GM19351 (cell line): ENCODE data around the gene TNFRSF21.
"Not testable (repeated sequence)": the region's sequence is repeated elsewhere in the genome, so short reads cannot be mapped to it uniquely, and the experiment has no call there.

Source experiments
- ATAC-seq: cut with Tn5 transposase; IDR thresholded peaks from one replicate; pipeline ENCODE4 v1.9.1; 2021; ENCODE audit warnings: mild to moderate bottlenecking, moderate library complexity; ENCODE audit not compliant: unreplicated experiment

Gene TNFRSF21

GRCh38 chr6:47290124-47290834, 19.4 kb downstream of the TNFRSF21 start:
- no peak for ATAC-seq

GRCh38 chr6:47288267-47289090, 21.2 kb downstream of the TNFRSF21 start:
- ATAC-seq: no peak

- ATAC-seq: no peak
Measured at GRCh38 chr6:47286301-47286700, 23.4 kb downstream of the TNFRSF21 start.

GRCh38 chr6:47283993-47284392, 25.7 kb downstream of the TNFRSF21 start:
- ATAC-seq: no peak

DNA sequence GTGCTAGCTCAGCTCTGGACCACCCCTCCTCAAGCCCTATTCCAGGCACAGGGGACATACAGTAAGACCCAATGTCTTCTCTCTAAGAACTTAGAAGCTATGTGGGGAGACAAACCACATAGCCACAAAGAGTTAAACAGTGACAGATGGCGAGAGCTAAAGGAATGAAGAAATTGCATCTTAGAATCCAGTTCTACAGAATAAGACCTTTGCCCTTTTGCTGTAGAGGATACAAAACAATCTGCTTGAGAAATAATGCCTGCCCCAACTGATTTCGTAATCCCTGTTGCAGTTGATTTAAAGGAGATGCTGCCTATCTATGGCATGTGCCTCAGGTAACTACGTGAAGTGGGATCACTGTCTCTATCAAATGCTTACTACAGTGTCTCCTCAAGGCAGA, 31.2 kb downstream of the TNFRSF21 start:
- ATAC-seq: no peak

DNA sequence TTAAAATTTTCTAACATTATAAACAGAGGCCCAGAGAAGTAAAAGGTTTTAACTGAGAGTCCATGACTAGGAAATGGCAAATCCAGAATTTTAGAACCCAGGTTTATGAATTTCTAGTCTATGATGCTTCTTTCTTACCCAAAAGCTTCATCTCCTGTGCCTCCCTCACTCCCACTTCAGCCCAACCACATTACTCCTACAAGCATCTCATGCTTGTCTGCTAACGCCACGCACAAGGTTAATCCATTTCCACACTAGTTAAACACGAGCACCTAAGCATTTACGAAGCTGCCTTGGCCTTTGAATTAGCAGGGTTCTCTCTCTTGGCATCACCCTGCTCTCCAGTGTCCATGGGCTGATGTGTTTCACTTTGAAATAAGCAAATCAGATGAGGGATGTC, 32.0 kb downstream of the TNFRSF21 start:
- ATAC-seq: no peak

- ATAC-seq: no peak
Measured at GRCh38 chr6:47276377-47276776, 33.3 kb downstream of the TNFRSF21 start.

GRCh38 chr6:47275640-47276039, 34.1 kb downstream of the TNFRSF21 start:
- no peak for ATAC-seq

GRCh38 chr6:47275132-47275531, 34.6 kb downstream of the TNFRSF21 start:
- ATAC-seq: not testable (repeated sequence)

- no peak for ATAC-seq
Measured at GRCh38 chr6:47268572-47269187, 41.0 kb downstream of the TNFRSF21 start.

- ATAC-seq: no peak
Measured at GRCh38 chr6:47267301-47267700, 42.4 kb downstream of the TNFRSF21 start.

DNA sequence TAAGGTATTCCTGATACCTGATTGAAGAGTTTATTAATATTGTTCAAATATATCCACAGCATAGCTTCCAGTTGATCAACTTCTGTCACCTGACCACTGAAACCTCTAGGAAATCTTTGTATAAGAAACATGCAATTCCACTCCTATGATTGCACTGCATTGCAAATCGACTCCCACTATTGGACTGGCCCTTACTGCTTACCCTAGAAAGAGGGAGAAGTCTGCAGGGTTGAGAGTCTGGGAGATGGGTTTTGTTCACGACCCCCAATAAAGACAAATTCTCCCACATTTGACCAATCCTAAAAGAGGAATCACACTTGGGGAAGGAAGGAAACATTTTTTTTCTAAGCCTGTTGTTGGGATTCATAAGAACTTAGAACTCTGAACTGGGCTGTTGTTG, 43.7 kb downstream of the TNFRSF21 start:
- no peak for ATAC-seq

DNA sequence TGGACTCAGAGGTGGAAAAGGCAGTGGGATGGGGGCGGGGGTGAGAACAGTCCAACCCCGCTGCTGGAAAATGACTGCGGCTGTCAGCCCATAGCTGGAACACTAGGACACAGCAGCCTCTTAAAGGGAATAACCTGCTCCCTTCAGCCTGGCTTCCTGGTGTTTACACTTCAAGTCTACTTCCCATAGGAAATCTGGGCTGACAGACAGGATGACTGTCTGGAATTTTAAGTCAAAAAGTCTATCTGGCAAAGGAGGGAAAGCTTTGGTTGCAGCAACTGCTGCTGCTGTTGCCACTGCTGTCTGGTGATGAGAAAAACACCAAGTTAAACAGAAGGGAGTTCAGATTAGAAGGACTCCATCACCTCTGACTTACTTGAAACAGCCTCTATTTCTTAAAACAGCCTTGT, 44.9 kb downstream of the TNFRSF21 start:
- ATAC-seq: no peak

GRCh38 chr6:47263268-47263667, 46.4 kb downstream of the TNFRSF21 start:
- no peak for ATAC-seq

DNA sequence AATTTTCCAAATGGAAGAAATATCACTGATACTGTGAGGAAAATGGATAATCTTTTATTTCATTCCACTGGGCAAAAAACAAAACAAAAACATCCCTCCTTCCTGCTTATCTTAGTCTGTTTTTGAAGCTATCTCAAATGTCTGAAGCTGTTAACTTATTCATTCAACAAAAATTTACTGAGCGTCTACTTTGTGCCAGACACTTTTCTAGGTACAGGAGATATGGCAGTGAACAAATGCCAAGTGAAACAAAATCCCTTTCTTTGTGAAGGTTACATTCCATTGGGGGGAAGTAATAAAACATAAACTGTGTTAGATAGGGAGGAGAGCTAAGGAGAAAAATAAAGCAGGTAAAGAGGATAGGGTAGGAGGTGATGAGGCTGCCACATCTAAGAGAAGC, 47.5 kb downstream of the TNFRSF21 start:
- ATAC-seq: no peak

DNA sequence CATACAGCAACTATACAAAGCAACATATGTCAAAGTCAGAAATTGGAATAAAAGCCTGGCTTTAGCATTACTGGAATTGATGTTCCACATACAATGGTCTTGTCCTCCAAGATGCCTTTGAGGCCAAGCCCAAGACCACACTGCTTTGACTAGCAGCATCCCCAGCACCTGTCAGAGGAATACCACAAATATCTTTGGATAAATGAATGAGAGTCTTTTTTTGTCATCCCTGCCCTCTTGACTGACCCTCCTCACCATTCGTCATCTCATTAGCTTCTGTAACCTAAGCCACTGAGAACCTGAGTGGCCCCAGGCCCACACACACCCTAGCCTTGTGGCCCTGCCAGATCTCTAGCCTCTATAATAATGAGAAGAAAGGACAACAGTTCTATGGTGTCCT, 48.5 kb downstream of the TNFRSF21 start:
- no peak for ATAC-seq

DNA sequence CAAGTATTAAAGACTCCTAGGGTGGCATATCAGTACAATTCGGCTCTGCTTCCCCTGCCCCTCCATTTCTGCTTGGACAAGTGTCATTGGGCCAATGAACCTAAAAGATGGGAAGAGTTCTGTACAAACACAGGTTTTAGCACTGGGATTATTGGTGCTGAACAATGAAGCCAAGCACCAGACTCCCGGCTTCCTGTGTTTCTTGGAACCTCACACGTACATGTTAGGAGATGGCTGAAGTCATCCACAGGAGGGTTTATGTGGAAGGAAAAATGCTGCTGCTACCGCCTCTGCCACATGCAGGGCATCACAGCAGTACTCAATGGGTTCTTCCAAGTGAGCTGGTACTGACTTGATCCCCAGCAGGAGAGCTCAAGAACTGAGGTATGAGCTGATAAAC, 49.7 kb downstream of the TNFRSF21 start:
- ATAC-seq: no peak

DNA sequence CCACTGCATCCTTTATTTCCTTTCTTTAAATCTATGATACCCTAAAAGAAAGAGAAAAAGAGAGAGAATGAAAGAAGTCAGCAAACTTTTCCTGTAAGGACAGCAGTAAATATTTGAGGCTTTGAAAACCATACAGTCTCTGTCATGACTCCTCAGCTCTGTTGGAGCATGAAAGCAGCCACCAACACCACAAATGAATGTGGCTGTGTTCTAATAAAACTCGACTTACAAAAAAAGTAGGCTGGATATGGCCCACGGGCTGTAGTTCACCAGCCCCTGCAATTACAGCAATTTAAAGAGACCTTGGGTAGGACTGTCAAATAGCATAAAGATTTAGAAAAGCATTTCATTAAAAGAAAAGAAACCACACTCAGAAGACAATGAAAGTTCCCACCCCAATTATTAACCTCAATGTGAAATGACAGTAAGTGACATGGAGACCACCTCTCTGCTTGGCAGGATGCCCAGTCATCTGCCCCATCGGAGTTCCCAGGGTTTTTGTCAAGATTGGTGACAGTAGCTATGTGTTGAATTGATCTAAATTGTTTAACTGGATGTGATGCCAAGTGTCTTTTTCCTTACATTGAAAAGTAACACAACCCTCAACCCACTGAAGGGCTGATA, 50.9 kb downstream of the TNFRSF21 start:
- no peak for ATAC-seq

DNA sequence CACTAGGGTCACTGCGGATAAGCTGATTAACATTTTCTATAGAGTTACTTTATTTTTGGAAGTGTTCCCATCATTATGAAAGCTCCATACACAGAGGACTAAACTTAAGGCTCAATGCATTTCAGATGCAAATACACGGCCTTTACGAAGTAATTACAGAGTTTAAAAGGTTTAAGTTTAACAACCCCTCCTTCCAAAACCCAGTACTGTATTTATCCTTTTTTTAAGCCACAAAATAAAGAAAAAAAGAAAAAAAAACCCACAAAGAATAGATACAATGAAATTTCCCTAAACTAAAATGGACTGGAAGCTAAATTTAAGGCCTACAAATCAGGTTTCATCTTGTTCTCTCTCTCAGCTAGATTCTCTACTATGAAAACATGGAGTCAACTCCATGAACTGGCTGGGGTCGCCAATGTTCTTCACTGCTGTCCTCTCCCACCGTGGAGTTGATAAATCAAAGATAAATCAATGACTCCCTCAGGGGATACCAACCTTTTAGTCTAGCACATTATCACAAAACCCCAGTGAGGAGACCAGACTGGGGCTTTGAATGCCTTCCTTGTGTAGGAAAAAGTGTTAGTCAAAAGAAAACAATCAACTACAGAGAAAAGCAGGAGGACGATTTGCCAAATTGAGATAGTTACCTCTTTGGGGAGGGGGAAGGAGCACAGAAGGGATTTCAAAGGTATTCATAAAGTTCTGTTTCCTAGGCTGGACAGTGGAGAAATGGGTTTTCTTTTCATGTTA, 52.5 kb downstream of the TNFRSF21 start:
- no peak for ATAC-seq

- no peak for ATAC-seq
Measured at GRCh38 chr6:47256361-47256760, 53.3 kb downstream of the TNFRSF21 start.

GRCh38 chr6:47254906-47255305, 54.8 kb downstream of the TNFRSF21 start:
- ATAC-seq: no peak
